OCI-LY1 (cell line): ENCODE results near the gene CEP135.
"Not testable (repeated sequence)": the region's sequence is repeated elsewhere in the genome, so short reads cannot be mapped to it uniquely, and the experiment has no call there.

Experiments
- H2AFZ ChIP-seq: fragments of 200-600 bp; sonication (generic), shearing (Covaris generic); 2 replicates; pipeline ENCODE4 v1.6.0; 2014; ENCODE audit warnings: antibody characterized with exemption, mild to moderate bottlenecking, low read length
- H3F3A ChIP-seq: fragments of 200-600 bp; sonication (generic), shearing (Covaris generic); 2 replicates; pipeline ENCODE4 v1.6.0; 2014; ENCODE audit warnings: mild to moderate bottlenecking, antibody characterized with exemption, low read length, moderate library complexity; ENCODE audit not compliant: insufficient read depth
- H3K27ac ChIP-seq: fragments of 200-600 bp; sonication (generic); 2 replicates; pipeline ENCODE4 v1.5.1; 2014; ENCODE audit warnings: low read length, mixed run types, mild to moderate bottlenecking, low read depth; ENCODE audit not compliant: poor library complexity, severe bottlenecking
- H3K27me3 ChIP-seq: fragments of 200-600 bp; sonication (generic); 2 replicates; pipeline ENCODE4 v1.6.0; 2014; ENCODE audit warnings: antibody characterized with exemption, mild to moderate bottlenecking, low read length, moderate library complexity; ENCODE audit not compliant: insufficient read depth
- H3K36me3 ChIP-seq: fragments of 200-600 bp; sonication (generic); 2 replicates; pipeline ENCODE4 v1.6.1; 2014; ENCODE audit warnings: mild to moderate bottlenecking, antibody characterized with exemption, low read length, moderate library complexity, mixed read lengths; ENCODE audit not compliant: insufficient read depth
- H3K4me1 ChIP-seq: fragments of 200-600 bp; sonication (generic); 2 replicates; pipeline ENCODE4 v1.5.1; 2014; ENCODE audit warnings: mild to moderate bottlenecking, low read length, moderate library complexity; ENCODE audit not compliant: insufficient read depth, severe bottlenecking
- H3K4me2 ChIP-seq: fragments of 200-600 bp; sonication (generic), shearing (Covaris generic); 2 replicates; pipeline ENCODE4 v1.6.1; 2014; ENCODE audit warnings: low read length
- H3K4me3 ChIP-seq: fragments of 200-600 bp; sonication (generic); 2 replicates; pipeline ENCODE4 v1.5.1; 2014; ENCODE audit warnings: low read length, low read depth, mild to moderate bottlenecking, mixed read lengths; ENCODE audit not compliant: poor library complexity, severe bottlenecking
- H3K79me2 ChIP-seq: fragments of 200-600 bp; shearing (Covaris generic); 2 replicates; pipeline ENCODE4 v1.6.1; 2016; ENCODE audit warnings: mixed run types, low read length, mixed read lengths; ENCODE audit not compliant: insufficient read depth
- H3K9ac ChIP-seq: fragments of 200-600 bp; sonication (generic), shearing (Covaris generic); 2 replicates; pipeline ENCODE4 v1.6.1; 2014; ENCODE audit warnings: mild to moderate bottlenecking, low read length, mixed read lengths
- H3K9me2 ChIP-seq: fragments of 200-600 bp; sonication (generic), shearing (Covaris generic); 2 replicates; pipeline ENCODE4 v1.6.1; 2014; ENCODE audit warnings: low read depth, mild to moderate bottlenecking, low read length, mixed read lengths
- H3K9me3 ChIP-seq: fragments of 200-600 bp; shearing (Covaris generic); 2 replicates; pipeline ENCODE4 v1.6.1; 2014; ENCODE audit warnings: low read length, mixed read lengths
- H4K20me1 ChIP-seq: fragments of 200-600 bp; sonication (generic), shearing (Covaris generic); 2 replicates; pipeline ENCODE4 v1.6.0; 2016; ENCODE audit warnings: mild to moderate bottlenecking, low read length; ENCODE audit not compliant: insufficient read depth
- CTCF ChIP-seq: fragments of 200-600 bp; sonication (generic), shearing (Covaris generic); IDR thresholded peaks from 2 replicates; pipeline ENCODE4 v1.5.1; 2017; ENCODE audit warnings: mild to moderate bottlenecking, antibody characterized with exemption, low read length, moderate library complexity, mixed read lengths
- EZH2 ChIP-seq: fragments of 200-600 bp; sonication (generic), shearing (Covaris generic); IDR thresholded peaks from 2 replicates; pipeline ENCODE4 v1.8.0; 2017; ENCODE audit warnings: borderline replicate concordance, mixed run types, mild to moderate bottlenecking, antibody characterized with exemption, low read length, moderate library complexity, mixed read lengths

CEP135 gene

GRCh38 chr4:55959655-55960054 is 10.9 kb downstream of the CEP135 start:
- Histone ChIP-seq H3K27ac (no peak overlapping the region), H2AFZ (no peak overlapping the region), H3K9me3 (no peaks in the 10 kb centered on the region), H3K9me2 (no peaks in the 10 kb centered on the region), H3F3A (no peaks in the 10 kb centered on the region), H3K4me1 (no peaks in the 10 kb centered on the region), H3K79me2 (no peaks in the 10 kb centered on the region), H4K20me1 (no peaks in the 10 kb centered on the region), H3K9ac (no peak overlapping the region), H3K4me2 (no peak overlapping the region), H3K27me3 (no peaks in the 10 kb centered on the region), H3K36me3 (peaks cover 67% of the 10 kb centered on the region), H3K4me3 (no peak overlapping the region)
- TF ChIP-seq CTCF (no peak), EZH2 (no peak)

- Histone ChIP-seq H3K9me2 (no peaks in the 10 kb centered on the region), H3K27me3 (no peaks in the 10 kb centered on the region), H3K9me3 (no peaks in the 10 kb centered on the region), H3K4me3 (no peak overlapping the region), H3K9ac (no peak overlapping the region), H3F3A (no peaks in the 10 kb centered on the region), H3K4me1 (no peaks in the 10 kb centered on the region), H4K20me1 (no peaks in the 10 kb centered on the region), H3K4me2 (no peak overlapping the region), H3K27ac (no peak overlapping the region), H3K36me3 (peaks cover 30% of the 10 kb centered on the region), H2AFZ (no peak overlapping the region), H3K79me2 (no peaks in the 10 kb centered on the region)
- no peak for TF ChIP-seq EZH2
- TF ChIP-seq CTCF: no peak
Measured at GRCh38 chr4:55964046-55964445, 15.3 kb downstream of the CEP135 start.

GRCh38 chr4:55965585-55965984 is 16.8 kb downstream of the CEP135 start:
- Histone ChIP-seq H3K4me2 (no peak overlapping the region), H4K20me1 (no peaks in the 10 kb centered on the region), H3K4me1 (no peaks in the 10 kb centered on the region), H3K79me2 (no peaks in the 10 kb centered on the region), H3K4me3 (no peak overlapping the region), H3K9ac (no peak overlapping the region), H3F3A (no peaks in the 10 kb centered on the region), H2AFZ (no peak overlapping the region), H3K27me3 (no peaks in the 10 kb centered on the region), H3K9me2 (no peaks in the 10 kb centered on the region), H3K36me3 (peaks cover 17% of the 10 kb centered on the region; the same call in 1 of the 2 replicates), H3K9me3 (no peaks in the 10 kb centered on the region), H3K27ac (no peak overlapping the region)
- TF ChIP-seq CTCF: no peak
- TF ChIP-seq EZH2: no peak

GRCh38 chr4:55966324-55966723 is 17.6 kb downstream of the CEP135 start:
- H3F3A ChIP-seq, H3K9me3 ChIP-seq, H3K9me2 ChIP-seq, H3K79me2 ChIP-seq, H3K4me2 ChIP-seq, H3K9ac ChIP-seq, H2AFZ ChIP-seq, H3K4me1 ChIP-seq, H3K27me3 ChIP-seq, H3K27ac ChIP-seq, H3K4me3 ChIP-seq, H4K20me1 ChIP-seq: not testable (repeated sequence)
- H3K36me3 ChIP-seq: peaks cover 14% of the 10 kb centered on the region; the same call in 1 of the 2 replicates
